ENCODE data around the gene LRRC28.

Gene LRRC28

DNA sequence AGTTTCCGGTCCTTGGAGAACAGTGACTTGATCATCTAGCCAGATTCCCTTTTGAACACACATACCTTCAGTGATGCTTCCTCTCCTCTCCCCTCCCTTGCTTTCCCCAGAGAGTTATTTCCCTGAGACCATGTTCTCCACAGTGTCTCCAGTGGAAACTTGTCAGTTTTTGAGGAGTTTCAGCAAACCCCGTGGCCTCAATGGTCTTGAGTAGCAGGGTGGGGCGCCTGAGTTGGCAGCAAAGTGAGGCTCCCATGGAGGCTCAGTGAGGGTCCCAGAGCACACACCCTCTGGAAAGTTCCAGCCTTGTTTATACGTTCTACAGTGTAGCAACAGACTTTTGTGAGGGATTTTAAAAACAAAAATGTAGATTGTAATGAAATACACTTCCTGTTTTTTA is 135.1 kb downstream of the LRRC28 start:
- H3K27ac ChIP-seq (replicated peaks), result no peak overlapping the region
- no peak overlapping the region for H3K4me3 ChIP-seq (replicated peaks; ENCODE audit: insufficient read depth, low read length)
- no peaks in the 10 kb centered on the region for H3K27me3 ChIP-seq (ENCODE audit: insufficient read depth, poor library complexity, severe bottlenecking)
- TF ChIP-seq, protein P1, sequence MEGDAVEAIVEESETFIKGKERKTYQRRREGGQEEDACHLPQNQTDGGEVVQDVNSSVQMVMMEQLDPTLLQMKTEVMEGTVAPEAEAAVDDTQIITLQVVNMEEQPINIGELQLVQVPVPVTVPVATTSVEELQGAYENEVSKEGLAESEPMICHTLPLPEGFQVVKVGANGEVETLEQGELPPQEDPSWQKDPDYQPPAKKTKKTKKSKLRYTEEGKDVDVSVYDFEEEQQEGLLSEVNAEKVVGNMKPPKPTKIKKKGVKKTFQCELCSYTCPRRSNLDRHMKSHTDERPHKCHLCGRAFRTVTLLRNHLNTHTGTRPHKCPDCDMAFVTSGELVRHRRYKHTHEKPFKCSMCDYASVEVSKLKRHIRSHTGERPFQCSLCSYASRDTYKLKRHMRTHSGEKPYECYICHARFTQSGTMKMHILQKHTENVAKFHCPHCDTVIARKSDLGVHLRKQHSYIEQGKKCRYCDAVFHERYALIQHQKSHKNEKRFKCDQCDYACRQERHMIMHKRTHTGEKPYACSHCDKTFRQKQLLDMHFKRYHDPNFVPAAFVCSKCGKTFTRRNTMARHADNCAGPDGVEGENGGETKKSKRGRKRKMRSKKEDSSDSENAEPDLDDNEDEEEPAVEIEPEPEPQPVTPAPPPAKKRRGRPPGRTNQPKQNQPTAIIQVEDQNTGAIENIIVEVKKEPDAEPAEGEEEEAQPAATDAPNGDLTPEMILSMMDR (IDR thresholded peaks at IDR 0.05; ENCODE audit: insufficient read depth, low read length), result no peak
- TF ChIP-seq, protein P2, sequence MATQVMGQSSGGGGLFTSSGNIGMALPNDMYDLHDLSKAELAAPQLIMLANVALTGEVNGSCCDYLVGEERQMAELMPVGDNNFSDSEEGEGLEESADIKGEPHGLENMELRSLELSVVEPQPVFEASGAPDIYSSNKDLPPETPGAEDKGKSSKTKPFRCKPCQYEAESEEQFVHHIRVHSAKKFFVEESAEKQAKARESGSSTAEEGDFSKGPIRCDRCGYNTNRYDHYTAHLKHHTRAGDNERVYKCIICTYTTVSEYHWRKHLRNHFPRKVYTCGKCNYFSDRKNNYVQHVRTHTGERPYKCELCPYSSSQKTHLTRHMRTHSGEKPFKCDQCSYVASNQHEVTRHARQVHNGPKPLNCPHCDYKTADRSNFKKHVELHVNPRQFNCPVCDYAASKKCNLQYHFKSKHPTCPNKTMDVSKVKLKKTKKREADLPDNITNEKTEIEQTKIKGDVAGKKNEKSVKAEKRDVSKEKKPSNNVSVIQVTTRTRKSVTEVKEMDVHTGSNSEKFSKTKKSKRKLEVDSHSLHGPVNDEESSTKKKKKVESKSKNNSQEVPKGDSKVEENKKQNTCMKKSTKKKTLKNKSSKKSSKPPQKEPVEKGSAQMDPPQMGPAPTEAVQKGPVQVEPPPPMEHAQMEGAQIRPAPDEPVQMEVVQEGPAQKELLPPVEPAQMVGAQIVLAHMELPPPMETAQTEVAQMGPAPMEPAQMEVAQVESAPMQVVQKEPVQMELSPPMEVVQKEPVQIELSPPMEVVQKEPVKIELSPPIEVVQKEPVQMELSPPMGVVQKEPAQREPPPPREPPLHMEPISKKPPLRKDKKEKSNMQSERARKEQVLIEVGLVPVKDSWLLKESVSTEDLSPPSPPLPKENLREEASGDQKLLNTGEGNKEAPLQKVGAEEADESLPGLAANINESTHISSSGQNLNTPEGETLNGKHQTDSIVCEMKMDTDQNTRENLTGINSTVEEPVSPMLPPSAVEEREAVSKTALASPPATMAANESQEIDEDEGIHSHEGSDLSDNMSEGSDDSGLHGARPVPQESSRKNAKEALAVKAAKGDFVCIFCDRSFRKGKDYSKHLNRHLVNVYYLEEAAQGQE (IDR thresholded peaks at IDR 0.05; ENCODE audit: insufficient replicate concordance, low read depth), result no peak
- TF ChIP-seq GABPA (IDR thresholded peaks at IDR 0.05; ENCODE audit: low read depth) (no peak), SPI1 (IDR thresholded peaks at IDR 0.05; ENCODE audit: borderline replicate concordance, low read depth) (0 out of 2 replicates have a peak, but pooled peaks have one; percentile 24), POLR2AphosphoS5 (IDR thresholded peaks at IDR 0.05; ENCODE audit: low read depth) (no peak)
- no peak for DNase-seq (ENCODE audit: low read depth in 1 of 2, low spot score in 1 of 2)

DNA sequence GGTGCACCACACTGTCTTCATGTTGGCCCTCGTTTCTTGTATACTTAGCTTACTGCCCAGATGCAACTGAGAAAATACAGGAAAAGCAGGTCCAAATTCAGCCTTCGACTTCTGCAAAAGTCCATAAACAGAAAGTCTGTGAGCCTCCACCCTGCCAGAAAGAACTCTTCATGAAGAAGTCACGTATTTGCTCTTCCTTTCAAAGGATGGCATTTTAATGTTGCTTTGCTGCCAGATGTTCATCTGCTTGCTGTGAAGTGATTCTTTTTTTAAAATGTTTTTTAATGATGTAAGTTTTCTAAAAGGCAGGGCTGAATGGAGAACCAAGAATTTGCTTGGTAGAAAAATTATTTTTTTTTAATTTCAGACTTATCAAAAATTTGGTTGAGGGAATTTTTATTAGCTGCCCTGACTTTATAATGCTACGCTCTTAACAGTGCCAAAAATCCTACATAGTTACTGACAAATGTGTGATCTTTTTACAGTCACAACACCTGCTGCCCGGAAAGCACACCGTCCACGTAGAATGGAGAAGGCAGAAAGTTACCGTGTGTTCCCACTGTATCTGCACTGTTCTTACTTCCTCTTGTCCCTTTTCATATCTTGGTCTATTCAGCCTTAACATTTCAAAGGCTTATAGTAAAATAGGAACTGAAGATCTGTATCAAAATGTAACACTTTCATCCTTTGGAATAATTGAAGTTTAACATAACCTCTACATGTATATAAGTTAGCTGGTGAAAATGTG is 136.3 kb downstream of the LRRC28 start:
- no peak for DNase-seq (ENCODE audit: low read depth in 1 of 2, low spot score in 1 of 2)
- H3K27me3 ChIP-seq (ENCODE audit: insufficient read depth, poor library complexity, severe bottlenecking), result no peaks in the 10 kb centered on the region

DNA sequence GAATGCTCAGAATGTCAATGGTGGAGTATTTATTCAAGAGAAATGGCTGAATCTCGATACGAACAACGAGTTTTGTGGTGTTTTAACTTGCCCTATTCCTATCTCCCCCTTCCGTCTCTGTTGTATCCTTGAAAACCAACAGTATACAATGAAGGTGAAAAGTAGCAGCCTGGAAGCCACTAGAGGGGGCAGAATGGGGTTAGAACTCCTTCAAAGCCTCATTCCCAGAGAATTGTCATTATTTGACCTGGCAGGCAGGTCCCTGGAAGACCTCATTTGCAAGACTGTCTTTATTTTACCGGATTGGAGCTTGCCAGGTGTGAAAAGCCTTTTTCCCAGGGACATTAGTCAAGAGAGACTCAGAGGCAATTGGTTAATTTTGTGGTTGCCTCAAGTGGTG is 139.4 kb downstream of the LRRC28 start:
- no peak for DNase-seq (ENCODE audit: low read depth in 1 of 2, low spot score in 1 of 2)
- H3K4me3 ChIP-seq (replicated peaks; ENCODE audit: insufficient read depth, low read length), result no peak overlapping the region
- H3K27ac ChIP-seq (replicated peaks), result no peak overlapping the region
- no peak for TF ChIP-seq POLR2AphosphoS5 (IDR thresholded peaks at IDR 0.05; ENCODE audit: low read depth)
- TF ChIP-seq, protein P2 (IDR thresholded peaks at IDR 0.05; ENCODE audit: insufficient replicate concordance, low read depth), result no peak
- TF ChIP-seq, protein P1 (IDR thresholded peaks at IDR 0.05; ENCODE audit: insufficient read depth, low read length), result no peak
- no peaks in the 10 kb centered on the region for H3K27me3 ChIP-seq (ENCODE audit: insufficient read depth, poor library complexity, severe bottlenecking)

More for the DNA sequence above, 136.3 kb downstream of the LRRC28 start:
- no peak overlapping the region for H3K27ac ChIP-seq (replicated peaks)
- no peak overlapping the region for H3K4me3 ChIP-seq (replicated peaks; ENCODE audit: insufficient read depth, low read length)
- TF ChIP-seq, protein P1 (IDR thresholded peaks at IDR 0.05; ENCODE audit: insufficient read depth, low read length), result no peak
- no peak for TF ChIP-seq SPI1 (IDR thresholded peaks at IDR 0.05; ENCODE audit: borderline replicate concordance, low read depth)
- TF ChIP-seq, protein P2 (IDR thresholded peaks at IDR 0.05; ENCODE audit: insufficient replicate concordance, low read depth), result no peak
- TF ChIP-seq POLR2AphosphoS5 (IDR thresholded peaks at IDR 0.05; ENCODE audit: low read depth), result no peak
- no peak for TF ChIP-seq GABPA (IDR thresholded peaks at IDR 0.05; ENCODE audit: low read depth)
